Panc1 (cell line): Measurements from ENCODE around the gene SUMF1. TPM values are rescaled to one million over a fixed set of nuclear protein-coding genes. Genes with fewer than 3 reads are reported as not detected.

Experiments
- ATAC-seq: fragments of 200-7000 bp; cut with Tn5 transposase; 2 replicates; pipeline ENCODE4 v1.9.1; 2020; ENCODE audit warnings: mild to moderate bottlenecking, moderate library complexity
- BruUV-seq: library from RNA; stranded (reverse); fragments of 400-500 nt; replicated peaks from 2 replicates; lab custom pipeline; 2021; lab: Mats Ljungman, UMichigan
- CTCF ChIA-PET: fragments of 300-600 bp; sonication (Branson Sonifier 250); formaldehyde crosslinking; loops from one replicate; lab custom pipeline; 2022; ENCODE audit warnings: antibody characterized with exemption; lab: Charles Lee
- POLR2A ChIA-PET: fragments of 300-600 bp; sonication (Branson Sonifier 250); formaldehyde crosslinking; loops from one replicate; lab custom pipeline; 2022; ENCODE audit warnings: antibody characterized with exemption; lab: Charles Lee
- DNase-seq: peaks from one replicate; pipeline ENCODE4 v3.0.0-alpha.2; 2010; ENCODE audit warnings: low read depth, low spot score
- H3K27ac ChIP-seq: 2 replicates; pipeline ENCODE4 v1.5.1; 2011; ENCODE audit warnings: mild to moderate bottlenecking, low read length, inconsistent platforms
- H3K27me3 ChIP-seq: fragments of 200-500 bp; sonication (Bioruptor generic); 2 replicates; pipeline ENCODE4 v1.6.0; 2014; ENCODE audit warnings: low read length, inconsistent platforms; ENCODE audit not compliant: control insufficient read depth, insufficient read depth
- H3K36me3 ChIP-seq: fragments of 200-500 bp; sonication (Bioruptor generic); 2 replicates; pipeline ENCODE4 v1.5.1; 2014; ENCODE audit warnings: inconsistent platforms, mild to moderate bottlenecking, low read length, moderate library complexity; ENCODE audit not compliant: control insufficient read depth, insufficient read depth
- H3K4me1 ChIP-seq: 2 replicates; pipeline ENCODE4 v1.5.1; 2011; ENCODE audit warnings: inconsistent platforms, mild to moderate bottlenecking, low read length, moderate library complexity; ENCODE audit not compliant: control insufficient read depth, insufficient read depth
- H3K4me3 ChIP-seq, 2 experiments: 2 replicates each; pipeline ENCODE4 v1.5.1; 2011 to 2012; ENCODE audit warnings: low read depth in 2 of 2, low read length in 2 of 2, mild to moderate bottlenecking in 2 of 2, inconsistent platforms in 1 of 2, moderate library complexity in 1 of 2
- H3K9me3 ChIP-seq: fragments of 200-500 bp; sonication (Bioruptor generic); 2 replicates; pipeline ENCODE4 v1.5.1; 2014; ENCODE audit warnings: low read depth, mild to moderate bottlenecking, inconsistent platforms, low read length, moderate library complexity; ENCODE audit not compliant: control insufficient read depth, insufficient read depth
- POLR2AphosphoS5 ChIP-seq: IDR thresholded peaks from 2 replicates; pipeline ENCODE4 v1.6.1; 2012; ENCODE audit warnings: mild to moderate bottlenecking, low read depth, low read length, moderate library complexity
- SIN3A ChIP-seq: IDR thresholded peaks from 2 replicates; pipeline ENCODE4 v1.6.1; 2012; ENCODE audit warnings: low read depth, mild to moderate bottlenecking, low read length, moderate library complexity, borderline replicate concordance; ENCODE audit not compliant: insufficient read depth
- TCF7L2 ChIP-seq: IDR thresholded peaks from 2 replicates; pipeline ENCODE4 v1.6.1; 2011; ENCODE audit warnings: mild to moderate bottlenecking, low read depth, low read length, inconsistent platforms
- in situ Hi-C: cut with HindIII; loops from 2 replicates; pipeline ENCODE4 v1.10.0; 2016; ENCODE audit warnings: low sequenced_read_pairs, low pct_unique_long_range_greater_than_20kb
- intact Hi-C: fragments of 100-400 bp; cut with micrococcal nuclease; formaldehyde crosslinking; loops from one replicate; pipeline ENCODE4 v1.10.0; 2022; ENCODE audit not compliant: unreplicated experiment
- total RNA-seq: library from RNA; stranded (reverse); gene quantifications from one replicate; pipeline ENCODE4 v1.2.1, GENCODE V29; 2021; ENCODE audit not compliant: unreplicated experiment
- TF ChIP-seq, protein P1 (sequence below): fragments of 450-650 bp; IDR thresholded peaks from 2 replicates; pipeline ENCODE4 v1.5.1; 2017; ENCODE audit warnings: mild to moderate bottlenecking
- TF ChIP-seq, protein P2 (sequence below), 2 experiments: IDR thresholded peaks; 2 replicates each; pipeline ENCODE4 v1.6.1; 2011 to 2012; ENCODE audit warnings: low read depth in 2 of 2, control low read depth in 1 of 2, low read length in 1 of 2, mild to moderate bottlenecking in 1 of 2, moderate library complexity in 1 of 2; ENCODE audit not compliant: insufficient read depth in 1 of 2

Gene SUMF1
- total RNA-seq, 1 experiment from 2014 or later, result 15.5 TPM

DNA sequence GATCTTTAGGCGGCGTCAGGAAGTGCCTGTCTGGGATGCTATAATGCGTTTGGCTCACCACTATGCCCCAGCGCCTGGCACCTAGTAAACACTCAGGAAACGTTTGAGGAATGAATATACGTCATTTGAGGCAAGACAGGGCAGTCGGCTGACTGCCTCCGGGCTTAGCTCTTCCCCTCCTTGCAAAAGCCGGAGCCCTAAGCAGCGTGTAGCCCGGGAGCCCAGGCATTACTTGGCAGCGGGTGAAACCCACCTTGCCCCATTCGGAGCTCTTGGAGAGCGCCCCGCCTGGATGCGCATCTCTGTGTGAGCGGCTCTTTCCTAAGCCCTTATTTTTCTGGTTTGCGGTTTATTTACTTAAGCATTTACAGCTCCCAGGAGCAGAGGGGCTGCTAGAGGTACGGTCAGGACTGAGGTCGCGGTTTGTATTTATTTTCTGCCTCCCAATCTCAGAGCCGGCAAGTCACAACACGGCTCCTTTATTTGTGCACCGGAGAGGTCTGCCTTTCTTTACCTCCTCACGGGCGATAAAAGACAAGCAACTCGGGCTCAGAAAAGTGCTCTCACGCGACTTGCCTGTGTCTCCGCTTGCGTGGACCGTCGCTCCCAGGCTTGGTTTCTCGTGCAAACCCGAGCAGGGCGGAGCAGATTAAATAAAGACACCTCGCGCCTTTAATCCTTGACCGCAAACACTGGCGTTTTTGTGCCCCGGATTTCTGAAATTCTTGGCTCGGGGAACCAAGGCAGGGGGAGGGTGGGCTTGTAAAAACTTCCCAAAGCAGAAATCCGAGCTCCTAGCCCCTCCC lies 25.3 kb upstream of the SUMF1 start:
- intact Hi-C loops (loop anchor here (10.0 kb wide), 1 partner anchor 142 kb away; no protein-coding TSS in a partner anchor), in situ Hi-C loops (no loop called here)
- TF ChIP-seq TCF7L2 (no peak; the same call in 1 of the 2 replicates), POLR2AphosphoS5 (no peak), SIN3A (no peak)
- TF ChIP-seq, protein P1, sequence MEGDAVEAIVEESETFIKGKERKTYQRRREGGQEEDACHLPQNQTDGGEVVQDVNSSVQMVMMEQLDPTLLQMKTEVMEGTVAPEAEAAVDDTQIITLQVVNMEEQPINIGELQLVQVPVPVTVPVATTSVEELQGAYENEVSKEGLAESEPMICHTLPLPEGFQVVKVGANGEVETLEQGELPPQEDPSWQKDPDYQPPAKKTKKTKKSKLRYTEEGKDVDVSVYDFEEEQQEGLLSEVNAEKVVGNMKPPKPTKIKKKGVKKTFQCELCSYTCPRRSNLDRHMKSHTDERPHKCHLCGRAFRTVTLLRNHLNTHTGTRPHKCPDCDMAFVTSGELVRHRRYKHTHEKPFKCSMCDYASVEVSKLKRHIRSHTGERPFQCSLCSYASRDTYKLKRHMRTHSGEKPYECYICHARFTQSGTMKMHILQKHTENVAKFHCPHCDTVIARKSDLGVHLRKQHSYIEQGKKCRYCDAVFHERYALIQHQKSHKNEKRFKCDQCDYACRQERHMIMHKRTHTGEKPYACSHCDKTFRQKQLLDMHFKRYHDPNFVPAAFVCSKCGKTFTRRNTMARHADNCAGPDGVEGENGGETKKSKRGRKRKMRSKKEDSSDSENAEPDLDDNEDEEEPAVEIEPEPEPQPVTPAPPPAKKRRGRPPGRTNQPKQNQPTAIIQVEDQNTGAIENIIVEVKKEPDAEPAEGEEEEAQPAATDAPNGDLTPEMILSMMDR, result no peak
- TF ChIP-seq, protein P2, sequence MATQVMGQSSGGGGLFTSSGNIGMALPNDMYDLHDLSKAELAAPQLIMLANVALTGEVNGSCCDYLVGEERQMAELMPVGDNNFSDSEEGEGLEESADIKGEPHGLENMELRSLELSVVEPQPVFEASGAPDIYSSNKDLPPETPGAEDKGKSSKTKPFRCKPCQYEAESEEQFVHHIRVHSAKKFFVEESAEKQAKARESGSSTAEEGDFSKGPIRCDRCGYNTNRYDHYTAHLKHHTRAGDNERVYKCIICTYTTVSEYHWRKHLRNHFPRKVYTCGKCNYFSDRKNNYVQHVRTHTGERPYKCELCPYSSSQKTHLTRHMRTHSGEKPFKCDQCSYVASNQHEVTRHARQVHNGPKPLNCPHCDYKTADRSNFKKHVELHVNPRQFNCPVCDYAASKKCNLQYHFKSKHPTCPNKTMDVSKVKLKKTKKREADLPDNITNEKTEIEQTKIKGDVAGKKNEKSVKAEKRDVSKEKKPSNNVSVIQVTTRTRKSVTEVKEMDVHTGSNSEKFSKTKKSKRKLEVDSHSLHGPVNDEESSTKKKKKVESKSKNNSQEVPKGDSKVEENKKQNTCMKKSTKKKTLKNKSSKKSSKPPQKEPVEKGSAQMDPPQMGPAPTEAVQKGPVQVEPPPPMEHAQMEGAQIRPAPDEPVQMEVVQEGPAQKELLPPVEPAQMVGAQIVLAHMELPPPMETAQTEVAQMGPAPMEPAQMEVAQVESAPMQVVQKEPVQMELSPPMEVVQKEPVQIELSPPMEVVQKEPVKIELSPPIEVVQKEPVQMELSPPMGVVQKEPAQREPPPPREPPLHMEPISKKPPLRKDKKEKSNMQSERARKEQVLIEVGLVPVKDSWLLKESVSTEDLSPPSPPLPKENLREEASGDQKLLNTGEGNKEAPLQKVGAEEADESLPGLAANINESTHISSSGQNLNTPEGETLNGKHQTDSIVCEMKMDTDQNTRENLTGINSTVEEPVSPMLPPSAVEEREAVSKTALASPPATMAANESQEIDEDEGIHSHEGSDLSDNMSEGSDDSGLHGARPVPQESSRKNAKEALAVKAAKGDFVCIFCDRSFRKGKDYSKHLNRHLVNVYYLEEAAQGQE (IDR thresholded peaks at IDR 0.05; ENCODE audit: insufficient read depth in 1 of 2, low read depth in 2 of 2, low read length in 1 of 2), result no peak
- Histone ChIP-seq H3K27ac (peak overlapping the region; percentile 51), H3K9me3 (no peaks in the 10 kb centered on the region), H3K27me3 (peaks cover 2% of the 10 kb centered on the region; the same call in 1 of the 2 replicates), H3K4me3 (peak overlapping the region; percentile 79 to 90), H3K4me1 (peaks cover 3% of the 10 kb centered on the region; the same call in 1 of the 2 replicates), H3K36me3 (no peaks in the 10 kb centered on the region)
- ChIA-PET CTCF (interaction anchor here (0.7 to 1.7 kb wide), 2 partner anchors 142 to 565 kb away, joined by 4 to 6 read pairs; no protein-coding TSS in a partner anchor), POLR2A (interaction anchor here (0.8 to 0.9 kb wide), 2 partner anchors 19 to 93 kb away, joined by 3 read pairs; no protein-coding TSS in a partner anchor)
- no TSS peak for BruUV-seq
- ATAC-seq (peak; percentile 53), DNase-seq (no peak)

DNA sequence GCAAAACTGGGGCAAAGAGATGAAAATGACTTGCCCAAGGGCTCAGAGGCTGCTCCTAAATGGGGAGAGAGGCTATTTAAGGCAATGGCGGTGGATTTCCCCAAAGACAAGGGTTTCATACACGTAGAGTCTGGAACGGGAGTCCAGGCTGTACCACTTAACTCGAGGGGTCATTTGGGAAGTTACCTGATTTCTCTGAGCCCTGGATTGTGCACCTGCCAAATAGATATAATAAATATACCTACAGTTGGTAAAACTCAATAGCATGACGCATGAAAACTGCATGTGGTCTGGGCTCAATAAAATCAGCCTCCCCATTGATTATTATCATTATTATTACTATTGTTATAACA lies 24.8 kb upstream of the SUMF1 start:
- Histone ChIP-seq H3K4me3 (peak overlapping the region; percentile 79 to 90), H3K27ac (no peak overlapping the region), H3K9me3 (no peaks in the 10 kb centered on the region), H3K36me3 (no peaks in the 10 kb centered on the region), H3K27me3 (peaks cover 2% of the 10 kb centered on the region; the same call in 1 of the 2 replicates), H3K4me1 (peaks cover 3% of the 10 kb centered on the region; the same call in 1 of the 2 replicates)
- DNase-seq, result no peak
- CTCF ChIA-PET, result no interaction called here
- BruUV-seq, result no TSS peak
- no peak for ATAC-seq
- intact Hi-C loops (loop anchor here (10.0 kb wide), 1 partner anchor 143 kb away; no protein-coding TSS in a partner anchor), in situ Hi-C loops (no loop called here)
- TF ChIP-seq TCF7L2 (no peak), POLR2AphosphoS5 (no peak), SIN3A (no peak)
- TF ChIP-seq, protein P2 (IDR thresholded peaks at IDR 0.05; ENCODE audit: insufficient read depth in 1 of 2, low read depth in 2 of 2, low read length in 1 of 2), result no peak
- TF ChIP-seq, protein P1, result no peak
- POLR2A ChIA-PET, result interaction anchor here (0.9 kb wide), 1 partner anchor 93 kb away, joined by 3 read pairs; no protein-coding TSS in a partner anchor
